Ovary (tissue), 9 donors: ENCODE results near the gene RNF5. TPM values are rescaled to one million over a fixed set of nuclear protein-coding genes. Genes with fewer than 3 reads are reported as not detected.
"Not testable (repeated sequence)": the region's sequence is repeated elsewhere in the genome, so short reads cannot be mapped to it uniquely, and the experiment has no call there.

ENCODE experiments used
- DNase-seq, 5 donors: peaks; one replicate each; pipeline ENCODE4 v3.0.0-alpha.2; 2019 to 2020
- H3K27ac ChIP-seq, 2 donors: fragments of 200-600 bp; one replicate each; pipeline versions ENCODE4 v1.5.1 to v1.8.0; 2019 to 2022
- H3K27me3 ChIP-seq: fragments of 200-600 bp; one replicate; pipeline ENCODE4 v1.8.0; 2022
- H3K36me3 ChIP-seq: fragments of 200-600 bp; sonication (generic); one replicate; pipeline ENCODE4 v1.5.1; 2019
- H3K4me1 ChIP-seq: one replicate; pipeline ENCODE4 v1.8.1; 2013; ENCODE audit warnings: mild to moderate bottlenecking, moderate library complexity; ENCODE audit not compliant: insufficient read depth
- H3K4me3 ChIP-seq: fragments of 200-600 bp; sonication (generic); one replicate; pipeline ENCODE4 v1.5.1; 2017
- H3K9me3 ChIP-seq, 2 donors: fragments of 200-600 bp in 1 of 2; sonication (generic) in 1 of 2; one replicate each; pipeline versions ENCODE4 v1.5.1 to v1.8.1; 2013 to 2019; ENCODE audit warnings: mild to moderate bottlenecking in 1 of 2, moderate library complexity in 1 of 2
- CTCF ChIP-seq, 3 donors: fragments of 450-650 bp in 2 of 3; fragments of 200-600 bp in 1 of 3; IDR thresholded peaks; one replicate each; pipeline versions ENCODE4 v1.5.1 to v1.8.0; 2016 to 2022; ENCODE audit warnings: antibody characterized with exemption in 3 of 3, mild to moderate bottlenecking in 1 of 3
- EP300 ChIP-seq: sonication (generic); formaldehyde crosslinking; IDR thresholded peaks from one replicate; pipeline ENCODE4 v1.6.1; 2017; ENCODE audit warnings: antibody characterized with exemption
- POLR2A ChIP-seq: fragments of 450-650 bp; IDR thresholded peaks from one replicate; pipeline ENCODE4 v1.6.1; 2017; ENCODE audit warnings: antibody characterized with exemption, mild to moderate bottlenecking, moderate library complexity
- WGBS, 3 donors: extraction: QIAGEN DNeasy Blood & Tissue Kit in 1 of 3; methylation state at CpG; one replicate each; pipeline versions ENCODE4 v1.1.5 to v1.1.7; 2013 to 2017; 5-methylcytosine and 5-hydroxymethylcytosine counted together
- intact Hi-C, 4 donors: fragments of 100-400 bp; cut with DNase I; formaldehyde crosslinking; loops; one replicate each; pipeline versions ENCODE4 v1.11.0 to v1.15.1; 2022 to 2023
- polyA plus RNA-seq, 2 donors: library from polyadenylated mRNA; stranded (reverse); fragments of 200-250 nt in 1 of 2; fragments of 350-450 nt in 1 of 2; fragmentation: Illumina TruSeq in 1 of 2; extraction: RNeasy Lipid Tissue Mini Kit (QIAGEN cat#74804) in 1 of 2; gene quantifications; one replicate each; pipeline ENCODE4 v1.2.3, GENCODE V29; 2013 to 2014
- total RNA-seq, 7 donors: library from RNA; depleted of rRNA in 2 of 7; stranded (reverse); fragments of >200 nt in 2 of 7; fragmentation: NEBNext Ultra II Directional in 3 of 7; extraction: Animal tissue kit (Norgen Biotek cat#: 25700) in 3 of 7; gene quantifications; one replicate each; pipeline versions ENCODE4 v1.1.0 to v1.2.4, GENCODE V29; 2016 to 2023
- donor health status: DM: no; HTN: no; CAD: no; lungs with moderate emphysema.
- donor health status: DM: no; HTN: no; CAD: no.
- donor health status: Bipolar disorder and iron deficiency.
- donor health status: DM: yes; HTN: yes; CAD: no.
- donor health status: DM: no; HTN: no; CAD: no.
- donor health status: DM: yes; HTN: yes; CAD: no.

Gene RNF5
- total and polyA plus RNA-seq, 9 donors: 49.2 to 103 (median 78.5) TPM

- no peak for TF ChIP-seq CTCF (IDR thresholded peaks at IDR 0.05)
- TF ChIP-seq POLR2A: no peak
- no peak for TF ChIP-seq EP300
- Histone ChIP-seq H3K27ac (no peak overlapping the region), H3K27me3 (no peaks in the 10 kb centered on the region), H3K36me3 (no peaks in the 10 kb centered on the region), H3K4me3 (no peak overlapping the region), H3K9me3 (no peaks in the 10 kb centered on the region), H3K4me1 (peaks cover 5% of the 10 kb centered on the region)
- peak in 3 of 5 donors; percentile 47 to 63 (median 51) for DNase-seq
- WGBS, 3 donors: 71 to 81% (median 78%) methylated on average over 15 of the region's 15 CpGs
- intact Hi-C loops: loop anchor here in 1 of 4 donors (10.0 kb wide), 1 partner anchor 783 kb away; no protein-coding TSS in a partner anchor
These were observed 13.7 kb downstream of the RNF5 start for GRCh38 chr6:32191696-32192607.

- Histone ChIP-seq H3K27ac (no peak within 1 kb of the TSS), H3K36me3 (no peaks in the 10 kb centered on the region), H3K9me3 (no peaks in the 10 kb centered on the region), H3K27me3 (no peaks in the 10 kb centered on the region), H3K4me1 (peaks cover 8% of the 10 kb centered on the region), H3K4me3 (no peak within 1 kb of the TSS)
- 44 to 49% (median 44%) methylated on average over 5 of the region's 5 CpGs for WGBS, 3 donors
- TF ChIP-seq EP300 (no peak), CTCF (IDR thresholded peaks at IDR 0.05) (no peak), POLR2A (no peak)
- DNase-seq: peak in 3 of 5 donors; percentile 52 to 61 (median 60)
- intact Hi-C loops: loop anchor here in 1 of 4 donors (10.0 kb wide), 1 partner anchor 782 kb away; no protein-coding TSS in a partner anchor
These were observed 14.4 kb downstream of the RNF5 start, which contains the start of gene GPSM3 for GRCh38 chr6:32192608-32193039. TSS of gene GPSM3 (minus strand) at chr6:32192643. CDS start at chr6:32192513, 130 bp downstream.

GRCh38 chr6:32193096-32193495 lies 14.9 kb downstream of the RNF5 start:
- H3K4me3 ChIP-seq, H3K36me3 ChIP-seq, H3K27ac ChIP-seq, H3K9me3 ChIP-seq, H3K27me3 ChIP-seq, H3K4me1 ChIP-seq, DNase-seq: not testable (repeated sequence)
- intact Hi-C loops: loop anchor here in 1 of 4 donors (10.0 kb wide), 1 partner anchor 782 kb away; no protein-coding TSS in a partner anchor
- 84 to 87% (median 86%) methylated on average over 13 of the region's 13 CpGs for WGBS, 3 donors

- WGBS, 3 donors: 92 to 95% (median 93%) methylated on average over 4 of the region's 4 CpGs
- Histone ChIP-seq H3K9me3 (no peaks in the 10 kb centered on the region), H3K4me1 (peaks cover 6% of the 10 kb centered on the region), H3K27me3 (no peaks in the 10 kb centered on the region), H3K27ac (peak overlapping the region; percentile 63 to 85), H3K4me3 (no peak overlapping the region), H3K36me3 (no peaks in the 10 kb centered on the region)
- DNase-seq: no peak
- intact Hi-C loops: loop anchor here in 1 of 4 donors (10.0 kb wide), 1 partner anchor 780 kb away; no protein-coding TSS in a partner anchor
- no peak for TF ChIP-seq POLR2A
- no peak for TF ChIP-seq CTCF (IDR thresholded peaks at IDR 0.05)
- no peak for TF ChIP-seq EP300
These were observed 16.2 kb downstream of the RNF5 start for GRCh38 chr6:32194388-32194787.
